GM19023 (cell line): ENCODE results near the gene EHBP1.

Experiments
- ATAC-seq: cut with Tn5 transposase; IDR thresholded peaks from one replicate; pipeline ENCODE4 v1.9.1; 2021; ENCODE audit warnings: mild to moderate bottlenecking, moderate library complexity; ENCODE audit not compliant: unreplicated experiment

The EHBP1 gene

GRCh38 chr2:62939735-62940491 is 234.4 kb downstream of the EHBP1 start:
- no peak for ATAC-seq

GRCh38 chr2:62940697-62941096 is 235.2 kb downstream of the EHBP1 start:
- no peak for ATAC-seq

GRCh38 chr2:62941413-62941812 is 235.9 kb downstream of the EHBP1 start:
- no peak for ATAC-seq

GRCh38 chr2:62944362-62944761 is 238.8 kb downstream of the EHBP1 start:
- ATAC-seq, result no peak

- ATAC-seq, result no peak
Measured at GRCh38 chr2:62947403-62947802, 241.9 kb downstream of the EHBP1 start.

GRCh38 chr2:62956651-62957050 is 251.1 kb downstream of the EHBP1 start:
- ATAC-seq, result no peak

- ATAC-seq, result no peak
Measured at GRCh38 chr2:62958206-62958605, 252.7 kb downstream of the EHBP1 start.

- ATAC-seq, result no peak
Measured at GRCh38 chr2:62964050-62964449, 258.5 kb downstream of the EHBP1 start.

- no peak for ATAC-seq
Measured at GRCh38 chr2:62964671-62965070, 259.2 kb downstream of the EHBP1 start.

- no peak for ATAC-seq
Measured at GRCh38 chr2:62966991-62967390, 261.5 kb downstream of the EHBP1 start.

GRCh38 chr2:62968168-62968567 is 262.7 kb downstream of the EHBP1 start:
- no peak for ATAC-seq

GRCh38 chr2:62968668-62969067 is 263.2 kb downstream of the EHBP1 start:
- no peak for ATAC-seq

GRCh38 chr2:62971936-62972335 is 266.4 kb downstream of the EHBP1 start:
- no peak for ATAC-seq

GRCh38 chr2:62972601-62973000 is 267.1 kb downstream of the EHBP1 start:
- no peak for ATAC-seq

GRCh38 chr2:62974999-62975398 is 269.5 kb downstream of the EHBP1 start:
- ATAC-seq, result no peak

- ATAC-seq, result no peak
Measured at GRCh38 chr2:62991605-62992004, 286.1 kb downstream of the EHBP1 start.

GRCh38 chr2:62992561-62992960 is 287.0 kb downstream of the EHBP1 start:
- no peak for ATAC-seq

- ATAC-seq, result no peak
Measured at GRCh38 chr2:62994206-62994605, 288.7 kb downstream of the EHBP1 start.

- no peak for ATAC-seq
Measured at GRCh38 chr2:62996534-62997186, 291.1 kb downstream of the EHBP1 start.

- ATAC-seq, result no peak
Measured at GRCh38 chr2:62998949-62999348, 293.4 kb downstream of the EHBP1 start.

- ATAC-seq, result no peak
Measured at GRCh38 chr2:62999905-63000304, 294.4 kb downstream of the EHBP1 start.

- no peak for ATAC-seq
Measured at GRCh38 chr2:63000801-63001200, 295.3 kb downstream of the EHBP1 start.

GRCh38 chr2:63001576-63001975 is 296.1 kb downstream of the EHBP1 start:
- ATAC-seq, result no peak
